Stomach (tissue), 9 donors: ENCODE data around the gene SALL1. TPM values are rescaled to one million over a fixed set of nuclear protein-coding genes. Genes with fewer than 3 reads are reported as not detected.

ENCODE experiments used
- DNase-seq, 2 donors: peaks; one replicate each; pipeline versions ENCODE4 v3.0.0 to v3.0.0-alpha.2; 2013 to 2019
- H3K27ac ChIP-seq, 5 donors: fragments of 200-600 bp in 4 of 5; sonication (generic) in 4 of 5; one replicate each; pipeline ENCODE4 v1.5.1; 2013 to 2019; ENCODE audit warnings: mild to moderate bottlenecking in 1 of 5, moderate library complexity in 1 of 5
- H3K27me3 ChIP-seq, 3 donors: fragments of 200-600 bp; sonication (generic); one replicate each; pipeline ENCODE4 v1.5.1; 2017 to 2019; ENCODE audit warnings: mixed run types in 1 of 3
- H3K36me3 ChIP-seq, 4 donors: fragments of 200-600 bp; sonication (generic); 1 replicate in 3 of 4; 2 replicates in 1 of 4; pipeline ENCODE4 v1.5.1; 2016 to 2019
- H3K4me1 ChIP-seq, 4 donors: fragments of 200-600 bp; sonication (generic); one replicate each; pipeline ENCODE4 v1.5.1; 2016 to 2019
- H3K4me3 ChIP-seq, 4 donors: fragments of 200-600 bp; sonication (generic) in 3 of 4; one replicate each; pipeline ENCODE4 v1.5.1; 2016 to 2019; ENCODE audit warnings: mild to moderate bottlenecking in 1 of 4
- H3K9me3 ChIP-seq, 4 donors: fragments of 200-600 bp; sonication (generic); one replicate each; pipeline ENCODE4 v1.5.1; 2016 to 2019
- EP300 ChIP-seq: sonication (generic); formaldehyde crosslinking; IDR thresholded peaks from one replicate; pipeline ENCODE4 v1.6.1; 2017; ENCODE audit warnings: antibody characterized with exemption
- POLR2A ChIP-seq, 4 donors: fragments of 450-650 bp; IDR thresholded peaks; one replicate each; pipeline ENCODE4 v1.6.1; 2016; ENCODE audit warnings: antibody characterized with exemption in 4 of 4, control low read depth in 2 of 4, mild to moderate bottlenecking in 1 of 4, moderate library complexity in 1 of 4
- POLR2AphosphoS5 ChIP-seq, 3 donors: sonication (generic); formaldehyde crosslinking; IDR thresholded peaks; one replicate each; pipeline ENCODE4 v1.6.1; 2016; ENCODE audit warnings: antibody characterized with exemption in 3 of 3
- WGBS, 5 donors: extraction: QIAGEN DNeasy Blood & Tissue Kit in 3 of 5; methylation state at CpG; one replicate each; pipeline versions ENCODE4 v1.1.5 to v1.1.7; 2013 to 2018; 5-methylcytosine and 5-hydroxymethylcytosine counted together
- intact Hi-C: fragments of 100-400 bp; cut with DNase I; formaldehyde crosslinking; loops from one replicate; pipeline ENCODE4 v1.15.1; 2023; ENCODE audit warnings: low total_unique reads
- polyA plus RNA-seq, 3 donors: library from polyadenylated mRNA; stranded (reverse); fragments of 200-250 nt; gene quantifications; one replicate each; pipeline ENCODE4 v1.2.3, GENCODE V29; 2013
- total RNA-seq, 5 donors: library from RNA; depleted of rRNA; stranded (reverse); fragments of >200 nt; gene quantifications; one replicate each; pipeline versions ENCODE4 v1.1.0 to v1.2.3, GENCODE V29; 2014 to 2016
- TF ChIP-seq, protein P1 (sequence below), 7 experiments: fragments of 450-650 bp in 4 of 7; fragments of 200-600 bp in 3 of 7; sonication (generic) in 3 of 7; IDR thresholded peaks; one replicate each; pipeline ENCODE4 v1.5.1; 2016 to 2019; ENCODE audit warnings: antibody characterized with exemption in 7 of 7, control low read depth in 2 of 7, mild to moderate bottlenecking in 1 of 7
- donor health status: healthy with polysubstance abuse.
- donor health status: Bipolar disorder and iron deficiency.
- donor health status: healthy.

The SALL1 gene
- total and polyA plus RNA-seq, 8 donors, result 0.43 to 6.3 (median 0.97) TPM; not detected in 2

DNA sequence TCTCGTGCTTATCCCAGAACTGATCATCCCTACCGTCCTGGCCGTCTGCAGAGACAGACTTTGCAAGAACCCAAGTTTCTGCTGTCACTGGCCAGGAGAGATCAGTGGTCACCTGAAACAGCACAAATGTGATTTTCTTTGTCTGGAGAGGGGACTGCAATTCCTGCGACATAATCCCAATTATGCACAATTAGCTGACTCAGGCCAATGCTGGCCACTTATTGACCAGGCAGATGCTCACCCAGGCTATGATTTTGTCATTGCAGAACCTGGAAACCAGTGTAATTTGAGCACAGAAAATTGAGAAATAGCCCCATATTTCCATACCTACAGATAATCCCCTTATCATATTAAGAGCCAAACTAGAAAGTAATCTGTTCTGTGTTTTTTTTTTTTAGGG lies 34.7 kb downstream of the SALL1 start:
- 57 to 67% (median 62%) methylated on average over 4 of the region's 4 CpGs for WGBS, 5 donors
- H3K27me3 ChIP-seq, result peaks cover 0 to 58% (median 16%) of the 10 kb centered on the region in 3 donors
- no peaks in the 10 kb centered on the region for H3K36me3 ChIP-seq
- no peak overlapping the region for H3K4me3 ChIP-seq
- TF ChIP-seq POLR2AphosphoS5 (IDR thresholded peaks at IDR 0.05) (no peak), EP300 (no peak), POLR2A (IDR thresholded peaks at IDR 0.05) (no peak)
- TF ChIP-seq, protein P1, sequence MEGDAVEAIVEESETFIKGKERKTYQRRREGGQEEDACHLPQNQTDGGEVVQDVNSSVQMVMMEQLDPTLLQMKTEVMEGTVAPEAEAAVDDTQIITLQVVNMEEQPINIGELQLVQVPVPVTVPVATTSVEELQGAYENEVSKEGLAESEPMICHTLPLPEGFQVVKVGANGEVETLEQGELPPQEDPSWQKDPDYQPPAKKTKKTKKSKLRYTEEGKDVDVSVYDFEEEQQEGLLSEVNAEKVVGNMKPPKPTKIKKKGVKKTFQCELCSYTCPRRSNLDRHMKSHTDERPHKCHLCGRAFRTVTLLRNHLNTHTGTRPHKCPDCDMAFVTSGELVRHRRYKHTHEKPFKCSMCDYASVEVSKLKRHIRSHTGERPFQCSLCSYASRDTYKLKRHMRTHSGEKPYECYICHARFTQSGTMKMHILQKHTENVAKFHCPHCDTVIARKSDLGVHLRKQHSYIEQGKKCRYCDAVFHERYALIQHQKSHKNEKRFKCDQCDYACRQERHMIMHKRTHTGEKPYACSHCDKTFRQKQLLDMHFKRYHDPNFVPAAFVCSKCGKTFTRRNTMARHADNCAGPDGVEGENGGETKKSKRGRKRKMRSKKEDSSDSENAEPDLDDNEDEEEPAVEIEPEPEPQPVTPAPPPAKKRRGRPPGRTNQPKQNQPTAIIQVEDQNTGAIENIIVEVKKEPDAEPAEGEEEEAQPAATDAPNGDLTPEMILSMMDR (IDR thresholded peaks at IDR 0.05), result no peak
- no peak for DNase-seq
- H3K4me1 ChIP-seq, result peaks cover 0 to 11% (median 5%) of the 10 kb centered on the region in 4 donors
- H3K27ac ChIP-seq, result no peak overlapping the region
- intact Hi-C loops, result no loop called here
- no peaks in the 10 kb centered on the region for H3K9me3 ChIP-seq

DNA sequence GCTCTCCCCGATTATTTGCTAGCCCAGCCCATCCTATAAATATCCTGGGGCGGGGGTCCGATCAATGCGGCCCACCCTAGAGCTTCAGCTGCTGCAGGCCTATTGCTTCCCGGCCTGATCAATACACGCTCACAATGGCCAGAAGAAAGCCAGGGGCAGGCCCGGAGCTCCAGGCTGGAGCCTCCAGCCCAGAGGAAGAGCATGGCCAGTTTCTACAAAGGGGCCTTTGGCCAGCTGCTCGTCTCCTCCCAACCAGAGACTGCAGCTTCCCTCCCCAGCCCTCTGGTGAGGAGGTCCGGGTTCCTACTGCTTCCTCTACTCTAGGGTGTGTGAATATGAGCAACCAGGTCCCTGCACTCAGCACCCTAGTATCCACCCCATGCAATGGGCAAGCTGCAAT lies 36.7 kb downstream of the SALL1 start:
- Histone ChIP-seq H3K27ac (no peak overlapping the region), H3K4me3 (no peak overlapping the region), H3K9me3 (no peaks in the 10 kb centered on the region), H3K4me1 (peaks cover 0 to 11% (median 5%) of the 10 kb centered on the region in 4 donors), H3K36me3 (no peaks in the 10 kb centered on the region), H3K27me3 (peaks cover 0 to 58% (median 16%) of the 10 kb centered on the region in 3 donors)
- TF ChIP-seq POLR2AphosphoS5 (IDR thresholded peaks at IDR 0.05) (no peak), POLR2A (IDR thresholded peaks at IDR 0.05) (no peak)
- TF ChIP-seq, protein P1 (IDR thresholded peaks at IDR 0.05), result no peak
- intact Hi-C loops, result no loop called here
- DNase-seq, result no peak
- 35 to 42% (median 37%) methylated on average over 8 to 9 of the region's 9 CpGs for WGBS, 5 donors

DNA sequence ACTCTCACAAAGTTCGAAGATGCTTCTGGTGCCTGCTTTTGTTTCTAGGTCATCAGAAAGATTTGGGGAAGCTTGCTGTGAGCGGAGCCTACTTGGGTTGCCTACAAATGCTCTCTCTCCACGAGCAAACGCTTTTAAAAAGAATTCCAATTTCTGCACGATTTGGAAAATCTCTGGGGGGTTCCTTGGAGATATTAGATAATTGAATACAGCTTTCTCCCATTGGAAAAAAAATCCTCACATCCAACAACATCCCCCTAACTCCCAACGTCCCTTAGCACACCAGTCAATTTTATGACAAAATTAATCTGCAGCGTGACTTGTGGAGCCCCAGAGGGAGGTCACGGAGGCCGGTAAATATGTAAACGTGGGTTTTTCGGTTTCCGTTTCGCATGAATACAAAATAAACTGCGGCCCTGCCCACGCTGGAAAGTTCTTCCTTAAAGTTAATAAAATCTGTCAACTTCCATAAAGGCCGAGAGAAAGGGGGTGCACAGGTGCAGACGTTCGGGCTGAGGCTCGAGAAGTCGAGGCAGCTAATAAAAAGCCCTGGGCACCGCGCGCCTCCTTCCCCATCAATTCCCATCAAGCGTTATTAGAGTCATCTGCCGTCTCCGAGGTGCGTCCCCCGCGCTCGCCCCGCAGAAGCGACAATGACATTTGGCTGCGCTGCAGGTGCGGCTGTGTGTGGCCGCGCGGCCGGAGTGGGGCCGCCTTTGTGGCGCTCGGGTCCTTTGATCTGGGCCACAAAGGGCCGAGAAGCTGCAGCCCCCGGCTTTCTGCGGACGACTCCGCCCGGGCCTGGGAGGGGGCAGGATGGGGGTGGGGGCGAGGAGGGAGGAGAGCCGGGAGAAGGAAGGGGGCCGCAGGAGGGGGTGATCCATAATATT lies 37.6 kb downstream of the SALL1 start:
- Histone ChIP-seq H3K36me3 (no peaks in the 10 kb centered on the region), H3K27ac (no peak overlapping the region), H3K4me1 (peaks cover 0 to 11% (median 5%) of the 10 kb centered on the region in 4 donors), H3K9me3 (peaks cover 0 to 6% (median 0%) of the 10 kb centered on the region in 4 donors), H3K27me3 (peaks cover 0 to 57% (median 16%) of the 10 kb centered on the region in 3 donors), H3K4me3 (peak overlapping the region in 1 of 4 donors; percentile 28)
- no peak for DNase-seq
- WGBS, 5 donors, result 6 to 9% (median 8%) methylated on average over 42 to 50 of the region's 50 CpGs
- TF ChIP-seq, protein P1 (IDR thresholded peaks at IDR 0.05), result no peak
- no peak for TF ChIP-seq POLR2A (IDR thresholded peaks at IDR 0.05)
- no peak for TF ChIP-seq EP300
- TF ChIP-seq POLR2AphosphoS5 (IDR thresholded peaks at IDR 0.05), result no peak
- intact Hi-C loops, result no loop called here

DNA sequence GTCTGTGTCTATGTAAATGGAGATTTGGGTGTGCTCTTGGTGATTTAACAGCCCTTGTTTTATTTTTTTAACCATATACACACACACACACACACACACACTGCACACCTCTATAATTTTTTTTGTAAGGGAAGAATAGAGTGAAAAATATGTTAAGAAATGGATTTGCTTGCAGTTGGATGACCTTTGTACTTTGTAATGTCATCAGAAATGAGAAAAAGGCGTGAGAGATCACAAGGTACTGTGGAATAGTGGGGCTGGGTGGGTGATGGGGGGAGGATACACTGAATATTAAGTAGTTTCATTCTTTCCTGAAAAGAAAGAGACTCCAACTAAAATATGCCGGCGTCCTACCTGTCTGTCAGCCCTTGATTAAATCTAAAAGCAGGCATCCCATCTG lies 38.7 kb downstream of the SALL1 start:
- H3K27ac ChIP-seq, result no peak overlapping the region
- 45 to 66% (median 51%) methylated on average over 3 of the region's 3 CpGs for WGBS, 5 donors

More for the DNA sequence above, 38.7 kb downstream of the SALL1 start:
- TF ChIP-seq POLR2A (IDR thresholded peaks at IDR 0.05) (no peak), POLR2AphosphoS5 (IDR thresholded peaks at IDR 0.05) (no peak), EP300 (no peak)
- TF ChIP-seq, protein P1 (IDR thresholded peaks at IDR 0.05), result no peak
- Histone ChIP-seq H3K9me3 (peaks cover 0 to 6% (median 0%) of the 10 kb centered on the region in 4 donors), H3K27me3 (peaks cover 0 to 57% (median 16%) of the 10 kb centered on the region in 3 donors), H3K4me3 (no peak overlapping the region), H3K36me3 (no peaks in the 10 kb centered on the region), H3K4me1 (peaks cover 0 to 11% (median 5%) of the 10 kb centered on the region in 4 donors)
- DNase-seq, result no peak
- intact Hi-C loops, result no loop called here
